GM18520 (cell line): ENCODE data around the gene ULK4.
"Not testable (repeated sequence)": the region's sequence is repeated elsewhere in the genome, so short reads cannot be mapped to it uniquely, and the experiment has no call there.

ENCODE experiments used
- ATAC-seq: cut with Tn5 transposase; IDR thresholded peaks from one replicate; pipeline ENCODE4 v1.9.1; 2021; ENCODE audit not compliant: unreplicated experiment

ULK4 gene

DNA sequence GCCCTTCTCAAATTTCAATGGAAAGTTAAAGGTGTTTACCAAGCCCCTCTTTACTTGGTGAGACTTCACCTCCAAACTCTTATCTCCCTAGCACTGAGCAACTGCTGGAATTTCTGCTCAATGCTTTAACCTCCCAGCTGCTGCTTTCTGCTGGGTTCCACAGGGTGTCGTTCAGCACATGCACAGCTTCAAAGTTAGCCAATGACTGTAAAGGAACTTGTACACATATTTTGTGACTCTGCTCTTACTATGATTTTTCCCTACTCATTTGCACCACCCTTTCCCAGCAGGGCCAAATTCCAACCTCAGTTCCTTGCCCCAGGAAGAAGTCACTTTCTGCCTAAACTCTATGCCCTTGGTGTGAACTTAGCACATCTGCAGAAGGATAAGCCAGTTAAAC is 89.7 kb downstream of the ULK4 start:
- ATAC-seq, result no peak

DNA sequence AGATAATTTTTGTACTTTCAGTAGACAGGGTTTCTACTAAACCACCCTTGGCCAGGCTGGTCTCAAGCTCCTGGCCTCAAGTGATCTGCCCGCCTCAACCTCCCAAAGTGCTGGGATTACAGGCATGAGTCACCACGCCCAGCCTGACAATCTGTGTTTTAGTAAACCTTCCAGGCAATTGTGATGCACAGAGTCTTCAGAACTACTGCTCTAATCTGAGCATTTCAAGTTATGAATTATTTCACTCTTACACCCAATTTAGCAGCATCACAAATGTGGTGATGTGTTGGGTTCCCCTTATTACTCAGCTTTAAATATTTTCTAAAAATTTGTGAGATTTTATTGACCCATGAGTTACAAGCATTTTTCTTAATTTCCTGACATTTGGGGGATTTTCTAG is 94.4 kb downstream of the ULK4 start:
- ATAC-seq, result no peak

DNA sequence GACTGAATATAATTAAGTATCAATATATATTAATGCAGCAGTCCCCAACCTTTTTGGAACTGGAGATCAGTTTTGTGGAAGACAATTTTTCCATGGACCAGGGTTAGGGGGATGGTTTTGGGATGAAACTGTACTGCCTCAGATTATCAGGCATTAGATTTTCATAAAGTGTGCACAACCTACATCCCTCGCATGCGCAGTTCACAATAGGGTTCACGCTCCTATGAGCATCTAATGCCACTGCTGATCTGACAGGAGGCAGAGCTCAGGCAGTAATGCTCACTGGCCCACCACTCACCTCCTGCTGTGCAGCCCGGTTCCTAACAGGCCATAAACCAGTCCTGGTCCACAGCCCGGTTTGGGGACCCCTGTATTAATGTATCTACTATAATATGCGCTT is 95.6 kb downstream of the ULK4 start:
- no peak for ATAC-seq

DNA sequence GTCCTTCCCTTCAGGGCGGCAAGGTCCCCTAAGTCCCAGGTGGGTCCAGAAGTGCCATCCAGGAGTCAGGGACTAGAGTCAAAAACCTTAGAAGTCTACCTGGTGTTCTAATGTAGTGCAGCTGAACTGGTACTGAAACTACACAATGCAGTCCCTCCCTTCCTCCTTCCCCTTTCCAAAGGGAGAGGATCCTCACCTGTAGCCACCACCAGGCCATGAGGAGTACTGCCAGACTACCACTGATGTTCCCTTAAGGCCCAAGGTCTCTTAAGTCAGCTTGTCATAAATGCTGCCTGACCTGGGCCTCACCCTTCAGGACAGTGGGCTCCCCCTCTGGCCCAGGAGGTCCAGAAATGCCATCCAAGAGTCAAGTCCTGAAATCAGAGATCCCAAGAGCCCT is 98.9 kb downstream of the ULK4 start:
- ATAC-seq, result no peak

DNA sequence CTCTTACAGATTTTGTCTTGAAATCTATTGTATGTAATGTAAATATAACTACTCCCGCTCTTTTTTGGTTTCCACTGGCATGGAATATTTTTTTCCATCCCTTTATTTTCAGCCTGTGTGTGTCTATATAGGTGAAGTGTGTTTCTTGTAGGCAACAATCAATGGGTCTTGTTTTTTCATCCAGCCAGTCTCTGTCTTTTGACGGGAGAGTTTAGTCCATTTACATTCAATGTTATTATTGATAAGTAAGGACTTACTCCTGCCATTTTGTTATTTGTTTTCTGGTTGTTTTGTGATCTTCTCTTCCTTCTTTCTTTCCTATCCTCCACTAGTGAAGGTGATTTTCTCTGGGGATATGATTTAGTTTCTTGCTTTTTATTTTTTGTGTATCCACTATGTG is 101.4 kb downstream of the ULK4 start:
- ATAC-seq, result not testable (repeated sequence)

DNA sequence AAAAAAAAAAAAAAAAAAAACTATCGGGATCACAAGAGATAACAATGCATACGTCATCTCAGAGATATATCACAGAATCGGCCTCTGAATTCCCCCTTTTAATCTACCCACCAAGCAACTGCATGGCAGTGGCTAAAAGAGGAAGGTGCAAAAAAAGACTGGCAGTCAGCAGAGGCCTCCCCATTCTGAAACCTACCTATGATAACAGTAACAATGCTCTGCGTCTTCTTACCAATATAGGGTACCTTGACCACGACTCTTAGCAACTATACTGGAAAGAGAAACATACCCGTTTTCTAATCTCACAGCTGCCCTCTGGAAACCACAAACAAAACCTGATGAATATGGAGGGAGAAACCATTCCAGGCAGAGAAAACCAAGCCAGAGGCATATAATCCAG is 106.9 kb downstream of the ULK4 start:
- ATAC-seq, result no peak

DNA sequence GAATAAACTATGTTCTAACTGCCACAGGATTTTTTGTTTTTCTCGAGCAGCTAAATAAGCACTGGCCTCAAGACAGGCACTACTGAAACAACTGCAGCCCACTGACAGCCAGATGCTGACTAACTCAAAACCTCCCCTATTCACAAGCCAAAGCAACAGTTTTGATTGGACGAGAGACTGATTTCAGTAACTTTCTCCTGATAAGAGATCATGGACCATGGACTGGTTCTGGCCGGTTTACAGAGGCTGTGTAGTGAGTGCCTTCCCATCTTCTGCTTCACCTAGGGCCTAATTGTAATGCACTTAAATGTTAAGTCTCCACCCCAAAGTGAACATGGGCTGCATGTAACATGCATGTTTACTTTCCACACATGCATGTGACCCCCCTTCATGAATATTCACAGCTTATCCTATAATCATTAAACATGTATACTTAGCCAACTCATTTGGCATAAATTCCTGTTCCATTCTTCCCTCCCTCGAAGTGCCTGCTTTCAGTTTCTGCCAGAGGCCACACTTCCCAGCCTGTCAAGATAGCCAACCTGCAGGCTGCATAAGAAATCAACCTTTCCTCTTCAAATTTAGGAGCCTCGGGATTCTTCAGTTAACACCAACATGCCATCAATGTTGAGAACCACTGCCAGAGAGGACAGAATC is 108.2 kb downstream of the ULK4 start:
- no peak for ATAC-seq

DNA sequence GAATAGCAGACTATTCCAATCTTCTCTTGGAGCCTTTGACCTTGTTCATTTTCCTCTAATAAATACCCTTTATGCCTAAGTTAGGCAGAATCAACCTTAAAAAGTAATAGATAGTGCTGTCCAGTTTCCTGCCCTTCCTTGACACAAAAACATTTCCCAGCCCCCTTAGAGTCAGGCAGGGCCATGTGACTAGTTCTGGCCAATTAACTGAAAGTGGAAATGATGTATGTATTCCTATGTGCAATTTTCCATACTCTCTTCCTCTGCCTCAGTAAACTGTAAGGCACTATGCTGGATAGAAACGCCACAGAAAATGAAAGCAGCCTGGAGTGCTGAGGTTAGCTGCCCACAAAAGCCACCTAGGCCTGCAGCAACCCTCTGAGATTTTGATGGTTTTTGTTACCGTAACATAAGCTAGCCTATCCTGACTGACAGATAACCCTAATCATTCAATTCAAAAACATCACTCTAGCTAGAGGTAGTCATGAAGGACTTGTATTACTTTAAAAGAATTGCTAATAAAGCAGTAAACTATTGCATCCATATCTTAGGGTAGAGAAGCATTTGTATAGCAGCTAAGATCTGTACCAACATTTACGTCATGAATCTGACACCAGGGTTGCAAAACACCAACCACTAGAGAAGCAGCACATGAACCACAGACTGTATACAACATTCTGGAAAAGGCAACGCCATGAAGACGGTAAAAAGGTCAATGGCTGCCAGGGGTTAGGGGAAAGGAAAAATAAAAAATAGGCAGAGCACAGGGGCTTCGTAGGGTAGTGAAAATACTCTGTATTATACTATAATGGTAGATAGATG is 112.9 kb downstream of the ULK4 start:
- ATAC-seq, result no peak

DNA sequence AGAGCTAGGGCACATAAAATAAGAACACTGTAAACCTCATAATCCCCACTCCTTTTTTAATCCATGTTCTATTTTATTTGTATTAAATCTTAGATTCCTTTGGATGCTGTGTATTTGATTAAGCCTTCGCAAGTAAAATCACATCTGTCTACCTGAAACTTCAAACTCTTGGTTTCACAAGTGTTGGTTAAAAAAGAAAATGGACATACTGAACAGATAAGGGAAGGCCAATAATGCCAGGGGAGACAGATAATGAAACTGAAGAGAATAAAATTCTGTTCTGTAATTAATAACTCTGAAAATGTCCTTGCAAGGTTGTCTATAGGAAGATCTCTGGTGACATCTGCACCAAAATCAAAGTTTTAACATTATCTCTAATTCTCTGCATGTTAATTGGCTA is 114.2 kb downstream of the ULK4 start:
- no peak for ATAC-seq

DNA sequence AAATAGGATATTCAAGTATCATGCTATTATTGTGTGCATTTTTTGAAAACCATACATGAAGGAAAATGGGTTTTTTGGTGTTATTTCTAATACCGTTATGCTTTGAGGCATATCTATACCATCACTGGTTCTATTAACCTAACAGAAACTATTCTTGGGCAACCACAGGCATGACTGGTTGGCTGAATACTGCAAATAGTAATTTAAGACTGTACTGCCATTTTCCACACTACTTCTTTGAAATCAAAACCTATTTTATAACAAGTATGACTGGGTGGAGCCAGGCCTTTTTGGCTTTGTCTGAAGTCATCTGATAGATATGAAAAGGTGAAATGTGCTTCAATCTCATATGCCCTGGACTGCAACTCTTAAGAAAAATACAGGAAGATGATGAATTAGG is 115.1 kb downstream of the ULK4 start:
- no peak for ATAC-seq

DNA sequence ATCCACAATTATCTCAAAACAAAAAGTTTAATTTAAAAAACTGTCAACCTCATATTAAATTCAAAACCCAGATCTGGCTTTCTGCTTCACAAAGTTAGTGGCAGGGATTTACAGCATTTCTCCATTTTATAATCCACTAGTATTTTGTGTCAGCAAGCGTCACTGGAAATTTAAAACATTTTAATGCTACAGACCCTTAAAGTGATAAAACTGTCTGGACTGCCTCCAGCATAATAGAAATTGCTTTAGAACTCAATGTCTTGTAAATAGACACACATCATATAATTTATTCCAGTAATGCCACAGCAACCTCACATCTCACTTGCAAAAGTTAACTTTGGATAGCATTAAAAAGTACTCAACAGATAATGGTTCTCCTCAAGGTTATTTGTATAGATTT is 116.1 kb downstream of the ULK4 start:
- ATAC-seq, result no peak

DNA sequence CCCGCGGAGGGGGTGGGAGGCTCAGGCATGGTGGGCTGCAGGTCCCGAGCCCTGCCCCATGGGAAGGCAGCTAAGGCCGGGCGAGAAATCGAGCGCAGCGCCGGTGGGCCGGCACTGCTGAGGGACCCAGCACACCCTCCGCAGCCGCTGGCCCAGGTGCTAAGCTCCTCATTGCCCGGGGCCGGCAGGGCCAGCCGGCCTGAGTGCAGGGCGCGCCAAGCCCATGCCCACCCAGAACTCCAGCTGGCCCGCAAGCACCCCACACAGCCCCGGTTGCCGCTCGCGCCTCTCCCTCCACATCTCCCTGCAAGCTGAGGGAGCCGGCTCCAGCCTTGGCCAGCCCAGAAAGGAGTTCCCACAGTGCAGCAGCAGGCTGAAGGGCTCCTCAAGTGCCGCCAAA is 117.6 kb downstream of the ULK4 start:
- ATAC-seq, result not testable (repeated sequence)

DNA sequence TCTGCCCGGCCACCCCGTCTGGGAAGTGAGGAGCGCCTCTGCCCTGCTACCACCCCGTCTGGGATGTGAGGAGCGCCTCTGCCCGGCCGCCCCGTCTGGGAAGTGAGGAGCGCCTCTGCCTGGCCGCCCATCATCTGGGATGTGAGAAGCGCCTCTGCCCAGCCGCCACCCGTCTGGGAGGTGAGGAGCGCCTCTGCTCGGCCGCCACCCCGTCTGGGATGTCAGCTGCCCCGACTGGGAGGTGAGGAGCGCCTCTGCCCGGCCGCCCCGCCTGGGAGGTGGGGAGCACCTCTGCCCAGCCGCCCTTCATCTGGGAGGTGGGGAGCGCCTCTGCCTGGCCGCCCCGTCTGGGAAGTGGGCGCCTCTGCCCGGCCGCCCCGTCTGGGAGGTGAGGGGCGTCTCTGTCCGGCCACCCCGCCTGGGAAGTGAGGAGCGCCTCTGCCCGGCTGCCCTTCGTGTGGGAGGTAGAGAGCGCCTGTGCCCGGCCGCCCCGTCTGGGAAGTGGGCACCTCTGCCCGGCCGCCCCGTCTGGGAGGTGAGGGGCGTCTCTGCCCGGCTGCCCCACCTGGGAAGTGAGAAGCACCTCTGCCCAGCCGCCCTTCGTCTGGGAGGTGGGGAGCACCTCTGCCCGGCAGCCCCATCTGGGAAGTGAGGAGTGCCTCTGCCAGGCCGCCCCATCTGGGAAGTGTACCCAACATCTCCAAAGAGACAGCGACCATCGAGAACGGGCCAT is 120.8 kb downstream of the ULK4 start:
- ATAC-seq, result not testable (repeated sequence)

DNA sequence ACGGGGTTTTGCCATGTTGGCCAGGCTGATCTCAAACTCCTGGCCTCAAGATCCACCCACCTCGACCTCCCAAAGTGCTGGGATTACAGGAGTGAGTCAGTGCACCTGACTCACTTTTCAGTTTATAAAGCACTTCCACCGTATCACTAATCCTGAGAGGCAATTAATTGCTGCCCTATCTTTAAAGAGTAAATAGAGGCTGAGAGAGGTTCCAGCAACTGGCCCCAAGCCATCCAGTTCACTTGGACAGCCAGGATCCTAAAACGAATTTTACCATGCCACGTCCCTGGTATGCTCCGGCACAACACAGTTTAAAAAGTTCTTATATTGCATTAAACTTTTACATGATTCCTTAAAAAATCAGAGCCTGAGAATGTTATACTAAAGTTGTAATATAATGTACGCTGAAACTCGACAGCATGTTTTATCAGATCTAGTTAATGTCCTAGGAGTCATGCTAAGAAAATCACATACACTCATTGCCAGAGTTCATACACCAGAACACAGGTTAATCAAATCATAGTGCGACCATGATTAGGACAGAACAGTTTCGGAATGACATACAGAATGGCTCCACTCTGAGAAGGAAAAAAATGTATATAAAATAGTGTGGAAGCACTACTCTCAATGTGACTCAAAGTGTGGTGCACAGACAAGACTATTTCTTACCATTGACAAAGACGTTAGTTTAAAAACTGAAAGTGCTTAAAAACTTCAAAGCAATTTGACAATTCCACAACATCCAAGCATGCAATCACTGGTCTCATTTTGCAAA is 125.4 kb downstream of the ULK4 start:
- peak; percentile 46 for ATAC-seq

DNA sequence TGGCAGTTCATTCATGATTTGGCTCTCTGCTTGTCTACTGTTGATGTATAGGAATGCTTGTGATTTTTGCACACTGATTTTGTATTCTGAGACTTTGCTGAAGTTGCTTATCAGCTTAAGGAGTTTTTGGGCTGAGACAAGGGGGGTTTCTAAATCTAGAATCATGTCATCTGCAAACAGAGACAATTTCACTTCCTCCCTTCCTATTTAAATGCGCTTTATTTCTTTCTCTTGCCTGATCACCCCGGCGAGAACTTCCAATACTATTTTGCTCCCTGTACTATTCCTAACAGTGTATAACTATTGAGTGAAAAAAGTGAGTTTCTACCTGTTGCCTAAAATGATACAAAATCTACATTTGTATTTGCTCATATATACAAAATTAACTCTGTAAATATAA is 128.3 kb downstream of the ULK4 start:
- no peak for ATAC-seq

DNA sequence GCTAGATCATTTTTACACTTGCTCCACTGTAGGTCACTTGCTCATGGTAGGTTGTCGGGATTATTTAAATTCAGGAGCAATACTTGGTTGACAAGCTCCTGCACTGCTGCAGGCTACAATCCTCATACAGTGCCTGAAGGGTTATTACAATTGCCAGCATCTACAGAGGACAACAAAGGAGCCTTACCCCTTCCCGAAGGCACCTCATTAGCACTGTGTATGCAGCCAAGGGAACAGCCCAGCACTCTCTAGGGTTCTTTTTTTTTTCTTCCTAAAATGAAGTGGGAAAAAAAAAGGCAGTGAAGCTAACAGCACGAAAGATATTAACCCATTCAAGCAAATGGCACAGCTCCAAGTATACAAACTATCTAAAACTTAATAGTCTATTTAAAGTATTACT is 142.7 kb downstream of the ULK4 start:
- no peak for ATAC-seq

DNA sequence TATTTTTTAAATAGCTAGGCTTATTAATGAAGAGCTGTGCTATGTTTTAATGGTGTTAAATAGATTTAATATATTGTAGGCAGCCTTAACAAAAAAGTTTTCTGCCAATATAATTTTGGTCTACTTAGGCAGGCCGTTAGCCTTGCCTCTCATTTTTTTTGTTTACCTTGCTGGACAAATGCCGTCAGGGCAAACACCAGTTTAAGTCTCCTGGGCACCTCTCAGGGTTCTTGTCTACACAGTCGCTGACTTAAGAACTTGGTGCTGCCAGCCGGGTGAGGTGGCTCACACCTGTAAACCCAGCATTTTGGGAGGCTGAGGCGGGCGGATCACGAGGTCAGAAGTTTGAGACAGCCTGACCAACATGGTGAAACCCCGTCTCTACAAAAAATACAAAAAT is 153.3 kb downstream of the ULK4 start:
- no peak for ATAC-seq

DNA sequence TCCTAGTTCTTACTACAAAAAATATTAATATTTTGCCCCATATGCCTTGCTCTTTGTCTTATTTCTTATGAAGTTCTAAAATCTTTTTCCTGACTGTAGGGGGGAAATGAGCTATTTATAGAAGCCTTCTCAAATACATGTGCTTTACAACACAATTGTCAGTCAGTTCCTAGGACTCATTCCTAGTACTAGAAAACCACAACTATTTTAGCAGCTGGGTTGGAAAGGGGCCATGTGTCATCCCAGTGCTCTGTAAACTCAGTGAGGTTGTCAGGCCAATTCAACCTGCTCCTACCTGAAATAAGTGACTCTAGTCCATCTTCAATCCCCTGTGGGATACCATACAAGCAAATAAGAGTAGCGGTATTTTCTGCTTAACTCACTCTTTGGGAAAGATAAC is 153.8 kb downstream of the ULK4 start:
- ATAC-seq, result no peak

DNA sequence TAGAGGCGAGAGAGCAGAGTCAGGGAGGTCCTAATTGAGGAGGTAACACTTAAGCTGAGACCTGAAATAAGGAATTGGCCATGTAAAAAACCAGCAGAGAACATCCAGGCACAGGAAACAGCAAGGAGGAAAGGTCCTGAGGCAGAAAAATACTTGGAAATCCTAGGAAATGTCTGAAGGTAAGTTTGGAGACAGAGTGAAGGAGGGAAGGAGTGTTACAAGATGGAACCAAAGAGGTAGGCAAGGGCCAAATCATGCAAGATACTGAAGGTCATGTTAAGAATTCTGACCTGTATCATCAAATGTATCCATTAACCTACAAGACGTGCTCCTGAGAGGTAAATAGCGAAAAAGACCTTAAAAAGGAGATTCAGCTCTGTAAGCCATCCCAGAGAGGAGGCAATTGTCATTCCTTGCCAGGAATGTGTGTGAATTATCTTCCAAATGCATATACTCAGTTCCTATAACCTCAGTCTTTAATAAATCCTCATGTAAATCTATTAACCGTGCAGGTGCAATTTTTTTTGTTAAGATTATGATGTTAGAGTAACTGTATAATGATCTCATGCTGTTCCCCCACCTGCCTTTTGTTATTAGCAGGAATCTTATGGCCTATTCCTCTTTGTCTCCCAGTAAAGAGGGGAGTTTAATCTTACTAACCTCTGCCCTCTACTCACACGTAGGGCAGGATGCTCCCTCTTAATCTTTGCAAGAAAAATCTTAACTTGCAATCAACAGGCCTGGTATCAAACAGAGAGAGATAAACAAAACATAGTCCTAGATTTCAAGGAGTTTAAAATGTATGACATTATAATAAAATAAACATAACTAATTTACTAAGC is 166.9 kb downstream of the ULK4 start:
- no peak for ATAC-seq

DNA sequence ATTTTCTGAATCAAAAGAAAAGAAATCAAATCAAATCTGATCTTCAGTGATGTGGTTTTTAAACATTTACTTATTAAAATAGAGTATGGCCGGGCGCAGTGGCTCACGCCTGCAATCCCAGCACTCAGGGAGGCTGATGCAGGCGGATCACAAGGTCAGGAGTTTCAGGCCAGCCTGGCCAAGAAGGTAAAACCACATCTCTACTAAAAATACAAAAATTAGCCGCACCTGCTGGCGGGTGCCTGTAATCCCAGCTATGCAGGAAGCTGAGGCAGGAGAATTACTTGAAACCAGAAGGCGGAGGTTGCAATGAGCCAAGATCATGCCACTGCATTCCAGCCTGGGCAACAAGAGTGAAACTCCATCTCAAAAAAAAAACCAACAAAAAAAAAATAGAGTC is 169.1 kb downstream of the ULK4 start:
- ATAC-seq, result no peak
